Transverse colon (tissue), 3 donors: Measurements from ENCODE around the gene XYLT1.

Experiments used
- CTCF ChIP-seq, 5 experiments: fragments of 200-600 bp in 3 of 5; fragments of 450-650 bp in 2 of 5; sonication (generic) in 3 of 5; IDR thresholded peaks; 1 replicate in 2 of 5; 2 replicates in 3 of 5; pipeline ENCODE4 v1.5.1; 2016 to 2017; ENCODE audit warnings: antibody characterized with exemption in 5 of 5, inconsistent platforms in 3 of 5, mild to moderate bottlenecking in 2 of 5, moderate library complexity in 1 of 5
- POLR2A ChIP-seq: fragments of 450-650 bp; IDR thresholded peaks from one replicate; pipeline ENCODE4 v1.6.1; 2016; ENCODE audit warnings: antibody characterized with exemption, mild to moderate bottlenecking, moderate library complexity

GRCh38 chr16:17372386-17372785, 98.4 kb downstream of the XYLT1 start:
- no peak for TF ChIP-seq CTCF (IDR thresholded peaks at IDR 0.05)
- TF ChIP-seq POLR2A, result no peak
